Keratinocyte (primary cell): Measurements from ENCODE around the gene BORCS8. TPM values are rescaled to one million over a fixed set of nuclear protein-coding genes. Genes with fewer than 3 reads are reported as not detected.

Experiments
- DNase-seq: peaks from one replicate; pipeline ENCODE4 v3.0.0-alpha.2; 2011; ENCODE audit warnings: low read depth, missing footprints, low spot score
- FAIRE-seq: peaks from 2 replicates; lab custom pipeline; 2011; peaks lifted over from hg19 to GRCh38; lab: Jason Lieb, UNC
- H2AFZ ChIP-seq: 2 replicates; pipeline ENCODE4 v1.6.0; 2012; ENCODE audit warnings: low read length, control low read depth, inconsistent platforms; ENCODE audit not compliant: control insufficient read depth
- H3K27ac ChIP-seq: 2 replicates; pipeline ENCODE4 v1.5.1; 2011; ENCODE audit warnings: low read length; ENCODE audit not compliant: control insufficient read depth, insufficient read depth
- H3K27me3 ChIP-seq: 3 replicates; pipeline ENCODE4 v1.6.0; 2011; ENCODE audit warnings: low read length; ENCODE audit not compliant: control insufficient read depth, insufficient read depth; ENCODE audit errors: extremely low read depth
- H3K36me3 ChIP-seq, 2 experiments: 2 replicates in 1 of 2; 3 replicates in 1 of 2; pipeline ENCODE4 v1.5.1; 2011; ENCODE audit warnings: low read length in 2 of 2, mild to moderate bottlenecking in 1 of 2; ENCODE audit not compliant: control insufficient read depth in 2 of 2, insufficient read depth in 2 of 2; ENCODE audit errors: extremely low read depth in 1 of 2
- H3K4me1 ChIP-seq: 3 replicates; pipeline ENCODE4 v1.5.1; 2011; ENCODE audit warnings: low read length; ENCODE audit not compliant: control insufficient read depth, insufficient read depth; ENCODE audit errors: extremely low read depth
- H3K4me2 ChIP-seq: 3 replicates; pipeline ENCODE4 v1.6.0; 2011; ENCODE audit warnings: low read depth, low read length; ENCODE audit not compliant: control insufficient read depth, insufficient read depth; ENCODE audit errors: extremely low read depth
- H3K4me3 ChIP-seq, 3 experiments: fragments of 200-600 bp in 1 of 3; sonication (generic) in 1 of 3; 2 replicates in 2 of 3; 3 replicates in 1 of 3; pipeline ENCODE4 v1.5.1; 2011 to 2016; ENCODE audit warnings: low read length in 3 of 3, mild to moderate bottlenecking in 3 of 3, control low read depth in 2 of 3, inconsistent platforms in 1 of 3, low read depth in 1 of 3, mixed read lengths in 1 of 3, mixed run types in 1 of 3, moderate library complexity in 1 of 3; ENCODE audit not compliant: control insufficient read depth in 2 of 3, insufficient read depth in 2 of 3; ENCODE audit errors: extremely low read depth in 1 of 3
- H3K79me2 ChIP-seq: 2 replicates; pipeline ENCODE4 v1.6.0; 2012; ENCODE audit warnings: low read length; ENCODE audit not compliant: control insufficient read depth, insufficient read depth
- H3K9ac ChIP-seq: 3 replicates; pipeline ENCODE4 v1.6.0; 2011; ENCODE audit warnings: low read length; ENCODE audit not compliant: control insufficient read depth, insufficient read depth; ENCODE audit errors: extremely low read depth
- H3K9me1 ChIP-seq: 3 replicates; pipeline ENCODE4 v1.6.0; 2011; ENCODE audit warnings: low read length; ENCODE audit not compliant: control insufficient read depth, insufficient read depth; ENCODE audit errors: extremely low read depth
- H3K9me3 ChIP-seq: 2 replicates; pipeline ENCODE4 v1.5.1; 2012; ENCODE audit warnings: low read depth, low read length; ENCODE audit not compliant: control insufficient read depth
- H4K20me1 ChIP-seq: 3 replicates; pipeline ENCODE4 v1.6.0; 2011; ENCODE audit warnings: low read length; ENCODE audit not compliant: control insufficient read depth, insufficient read depth; ENCODE audit errors: extremely low read depth
- EZH2 ChIP-seq: IDR thresholded peaks from one replicate; pipeline ENCODE4 v1.6.1; 2012; ENCODE audit warnings: inconsistent platforms, mild to moderate bottlenecking, low read length, moderate library complexity
- dilution Hi-C: fragments of 300-500 bp; cut with MboI; formaldehyde crosslinking; loops from one replicate; pipeline ENCODE4 v1.7.0; 2020; ENCODE audit warnings: low sequenced_read_pairs; ENCODE audit not compliant: extremely low pct_ligation_motif_present
- polyA plus RNA-seq, 5 experiments: library from polyadenylated mRNA; depleted of rRNA in 3 of 5; stranded (reverse) in 3 of 5; stranded (forward) in 1 of 5; unstranded in 1 of 5; fragments of >200 nt; gene quantifications; 1 replicate in 1 of 5; 2 replicates in 3 of 5; 3 replicates in 1 of 5; pipeline versions ENCODE4 v1.2.1 to v1.2.3, GENCODE V29; 2011 to 2012; ENCODE audit warnings: missing spikeins in 2 of 5, low read depth in 1 of 5, low replicate concordance in 1 of 5
- TF ChIP-seq, protein P1 (sequence below), 3 experiments: IDR thresholded peaks in 1 of 3; conservative IDR thresholded peaks in 1 of 3; optimal IDR thresholded peaks in 1 of 3; 2 replicates in 2 of 3; 3 replicates in 1 of 3; pipeline versions ENCODE3 to v1.5.1; 2011; ENCODE audit warnings: low read length in 3 of 3, mild to moderate bottlenecking in 3 of 3, moderate library complexity in 2 of 3, control low read depth in 1 of 3, inconsistent platforms in 1 of 3; ENCODE audit not compliant: insufficient read depth in 2 of 3; ENCODE audit errors: extremely low read depth in 1 of 3

Gene BORCS8
- polyA plus RNA-seq, 1 donor (not counting 4 experiments of a cell fraction or from before 2014, with no cell fraction given): 16.3 TPM

DNA sequence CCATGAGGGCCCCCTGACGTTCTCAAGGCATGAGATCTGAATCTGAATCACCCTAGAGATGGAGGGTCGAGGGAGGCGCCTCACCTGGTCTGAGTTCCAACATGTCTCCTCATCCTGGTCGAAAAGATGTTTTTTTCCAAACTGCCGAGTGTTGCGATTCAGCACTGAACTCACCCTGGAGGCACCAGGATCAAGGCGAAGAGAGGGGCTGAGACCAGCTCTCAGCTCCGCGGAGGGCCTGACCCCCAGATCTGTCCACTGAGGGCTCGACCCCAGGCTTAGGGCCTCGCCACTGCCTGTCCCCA lies 10.7 kb upstream of the BORCS8 start:
- dilution Hi-C loops: no loop called here
- Histone ChIP-seq H3K4me1 (peaks cover 8% of the 10 kb centered on the region), H3K9ac (peak overlapping the region; percentile 90), H3K9me1 (no peaks in the 10 kb centered on the region), H3K27me3 (no peaks in the 10 kb centered on the region), H2AFZ (peak overlapping the region; percentile 27), H4K20me1 (no peaks in the 10 kb centered on the region), H3K4me3 (peak overlapping the region; percentile 62 to 87 (median 85)), H3K79me2 (peaks cover 13% of the 10 kb centered on the region), H3K36me3 (peaks cover 17% of the 10 kb centered on the region in 2 experiments), H3K9me3 (no peaks in the 10 kb centered on the region), H3K4me2 (peak overlapping the region; percentile 92), H3K27ac (peak overlapping the region; percentile 82)
- FAIRE-seq: peak; percentile 29
- TF ChIP-seq EZH2: no peak
- TF ChIP-seq, protein P1, sequence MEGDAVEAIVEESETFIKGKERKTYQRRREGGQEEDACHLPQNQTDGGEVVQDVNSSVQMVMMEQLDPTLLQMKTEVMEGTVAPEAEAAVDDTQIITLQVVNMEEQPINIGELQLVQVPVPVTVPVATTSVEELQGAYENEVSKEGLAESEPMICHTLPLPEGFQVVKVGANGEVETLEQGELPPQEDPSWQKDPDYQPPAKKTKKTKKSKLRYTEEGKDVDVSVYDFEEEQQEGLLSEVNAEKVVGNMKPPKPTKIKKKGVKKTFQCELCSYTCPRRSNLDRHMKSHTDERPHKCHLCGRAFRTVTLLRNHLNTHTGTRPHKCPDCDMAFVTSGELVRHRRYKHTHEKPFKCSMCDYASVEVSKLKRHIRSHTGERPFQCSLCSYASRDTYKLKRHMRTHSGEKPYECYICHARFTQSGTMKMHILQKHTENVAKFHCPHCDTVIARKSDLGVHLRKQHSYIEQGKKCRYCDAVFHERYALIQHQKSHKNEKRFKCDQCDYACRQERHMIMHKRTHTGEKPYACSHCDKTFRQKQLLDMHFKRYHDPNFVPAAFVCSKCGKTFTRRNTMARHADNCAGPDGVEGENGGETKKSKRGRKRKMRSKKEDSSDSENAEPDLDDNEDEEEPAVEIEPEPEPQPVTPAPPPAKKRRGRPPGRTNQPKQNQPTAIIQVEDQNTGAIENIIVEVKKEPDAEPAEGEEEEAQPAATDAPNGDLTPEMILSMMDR (optimal IDR thresholded peaks at IDR 0.05 in 1 of 3, IDR thresholded peaks at IDR 0.05 in 1 of 3, conservative IDR thresholded peaks at IDR 0.05 in 1 of 3; ENCODE audit: extremely low read depth in 1 of 3, insufficient read depth in 2 of 3, low read length in 3 of 3): no peak
- DNase-seq: no peak

- peak overlapping the region; percentile 27 for H2AFZ ChIP-seq
- TF ChIP-seq, protein P1 (optimal IDR thresholded peaks at IDR 0.05 in 1 of 3, IDR thresholded peaks at IDR 0.05 in 1 of 3, conservative IDR thresholded peaks at IDR 0.05 in 1 of 3; ENCODE audit: extremely low read depth in 1 of 3, insufficient read depth in 2 of 3, low read length in 3 of 3): no peak
- TF ChIP-seq EZH2: no peak
- peak overlapping the region; percentile 90 for H3K9ac ChIP-seq
- H3K4me2 ChIP-seq: peak overlapping the region; percentile 92
- peaks cover 14% of the 10 kb centered on the region for H3K79me2 ChIP-seq
- H3K27ac ChIP-seq: peak overlapping the region; percentile 82
- DNase-seq (no peak), FAIRE-seq (no peak)
- dilution Hi-C loops: no loop called here
- no peaks in the 10 kb centered on the region for H3K27me3 ChIP-seq
- peak overlapping the region; percentile 62 to 87 (median 85) for H3K4me3 ChIP-seq
- peaks cover 8% of the 10 kb centered on the region for H3K4me1 ChIP-seq
- peaks cover 19% of the 10 kb centered on the region in 2 experiments for H3K36me3 ChIP-seq
- no peaks in the 10 kb centered on the region for H3K9me3 ChIP-seq
- H3K9me1 ChIP-seq: no peaks in the 10 kb centered on the region
- no peaks in the 10 kb centered on the region for H4K20me1 ChIP-seq
Measured at GRCh38 chr19:19201697-19202630, 10.0 kb upstream of the BORCS8 start.
